IPS DF 6.9 (cell line): ENCODE results near the gene AMPD3.

Experiments used
- DNase-seq: peaks from one replicate; pipeline ENCODE4 v3.0.0-alpha.2; 2013; ENCODE audit warnings: low read depth, low spot score
- H3K27ac ChIP-seq: one replicate; pipeline ENCODE4 v1.5.1; 2013; ENCODE audit warnings: low read length, control low read depth
- H3K27me3 ChIP-seq: 2 replicates; pipeline ENCODE4 v1.6.1; 2013; ENCODE audit warnings: mild to moderate bottlenecking, low read length; ENCODE audit not compliant: control insufficient read depth, insufficient read depth
- H3K36me3 ChIP-seq: 2 replicates; pipeline ENCODE4 v1.6.1; 2013; ENCODE audit warnings: low read length; ENCODE audit not compliant: control insufficient read depth, insufficient read depth
- H3K4me1 ChIP-seq: 2 replicates; pipeline ENCODE4 v1.6.1; 2013; ENCODE audit warnings: low read length; ENCODE audit not compliant: control insufficient read depth, insufficient read depth
- H3K4me3 ChIP-seq: 2 replicates; pipeline ENCODE4 v1.5.1; 2013; ENCODE audit warnings: mild to moderate bottlenecking, low read length
- H3K9me3 ChIP-seq: 2 replicates; pipeline ENCODE4 v1.6.1; 2013; ENCODE audit warnings: low read length, inconsistent platforms; ENCODE audit not compliant: control insufficient read depth, insufficient read depth
- WGBS: extraction: QIAGEN DNeasy Blood & Tissue Kit; methylation state at CpG from one replicate; pipeline ENCODE4 v1.1.7; 2013; ENCODE audit warnings: mixed read lengths, missing lambda C conversion rate; ENCODE audit not compliant: insufficient read length, insufficient coverage; 5-methylcytosine and 5-hydroxymethylcytosine counted together

AMPD3 gene

DNA sequence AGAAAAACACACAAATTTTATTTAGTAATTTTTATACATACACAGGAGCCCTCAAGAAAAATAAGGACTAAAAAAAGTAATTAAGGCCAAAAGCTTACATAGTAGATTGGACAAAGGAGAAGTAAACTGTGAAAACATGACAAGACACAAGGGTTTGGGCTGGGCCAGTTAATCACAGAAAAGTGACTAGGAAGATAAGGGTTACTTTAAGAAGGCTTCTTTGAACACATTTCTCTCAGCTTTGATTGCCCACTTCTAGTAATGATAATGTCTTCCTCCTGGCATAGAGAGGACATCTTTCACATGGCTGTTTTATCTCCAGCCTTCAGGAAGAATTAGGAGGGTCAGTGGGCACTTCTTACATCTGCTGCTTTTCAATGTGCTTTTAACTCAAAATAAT is 82.5 kb downstream of the AMPD3 start:
- Histone ChIP-seq H3K27me3 (no peaks in the 10 kb centered on the region), H3K27ac (no peak overlapping the region), H3K4me1 (peaks cover 1% of the 10 kb centered on the region; the same call in 1 of the 2 replicates), H3K4me3 (no peak overlapping the region), H3K36me3 (no peaks in the 10 kb centered on the region), H3K9me3 (no peaks in the 10 kb centered on the region)
- no peak for DNase-seq

- Histone ChIP-seq H3K4me1 (peaks cover 1% of the 10 kb centered on the region; the same call in 1 of the 2 replicates), H3K4me3 (no peak overlapping the region)
- 100% methylated on average over 1 of the region's 1 CpG for WGBS
Measured at GRCh38 chr11:10538924-10539323, 83.9 kb downstream of the AMPD3 start.

DNA sequence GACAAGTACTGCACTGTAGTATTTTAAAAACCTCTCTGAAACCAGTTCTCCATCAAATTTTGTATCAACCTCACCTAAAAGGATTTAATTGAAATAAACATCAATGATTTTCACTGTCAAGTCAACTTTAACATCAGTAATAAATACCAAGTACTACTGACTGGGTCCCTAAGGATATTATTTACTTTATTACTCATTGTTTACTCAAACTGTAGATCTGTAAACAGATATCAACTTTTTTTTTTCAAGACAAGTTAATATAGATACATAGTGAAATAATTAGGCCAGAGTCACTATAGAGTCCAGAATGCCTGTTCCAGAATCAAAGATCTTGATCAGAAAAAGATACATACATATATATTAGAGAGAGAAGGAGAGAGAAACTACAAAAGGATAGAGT is 84.3 kb downstream of the AMPD3 start:
- H3K27me3 ChIP-seq: no peaks in the 10 kb centered on the region
- no peak overlapping the region for H3K27ac ChIP-seq
- no peak for DNase-seq
- no peaks in the 10 kb centered on the region for H3K36me3 ChIP-seq
- peaks cover 1% of the 10 kb centered on the region; the same call in 1 of the 2 replicates for H3K4me1 ChIP-seq
- H3K4me3 ChIP-seq: no peak overlapping the region
- no peaks in the 10 kb centered on the region for H3K9me3 ChIP-seq

More at GRCh38 chr11:10538924-10539323, 83.9 kb downstream of the AMPD3 start:
- no peak overlapping the region for H3K27ac ChIP-seq
- no peak for DNase-seq
- H3K36me3 ChIP-seq: no peaks in the 10 kb centered on the region
- no peaks in the 10 kb centered on the region for H3K27me3 ChIP-seq
- no peaks in the 10 kb centered on the region for H3K9me3 ChIP-seq

GRCh38 chr11:10540546-10540914 is 85.5 kb downstream of the AMPD3 start:
- no peak overlapping the region for H3K27ac ChIP-seq
- no CpG with 5 or more reads among the region's 25 CpGs for WGBS
- H3K4me1 ChIP-seq: peaks cover 1% of the 10 kb centered on the region; the same call in 1 of the 2 replicates
- no peaks in the 10 kb centered on the region for H3K36me3 ChIP-seq
- H3K4me3 ChIP-seq: peak overlapping the region; percentile 53; the same call in 1 of the 2 replicates
- no peaks in the 10 kb centered on the region for H3K9me3 ChIP-seq
- no peaks in the 10 kb centered on the region for H3K27me3 ChIP-seq
- no peak for DNase-seq

GRCh38 chr11:10540915-10541560 is 86.0 kb downstream of the AMPD3 start, which contains the start of gene RNF141:
RNF141 (minus strand) TSS chr11:10541187; CDS start chr11:10534158, 7,029 bp downstream.
- no peaks in the 10 kb centered on the region for H3K36me3 ChIP-seq
- H3K27me3 ChIP-seq: no peaks in the 10 kb centered on the region
- H3K27ac ChIP-seq: no peak within 1 kb of the TSS
- WGBS: no CpG with 5 or more reads among the region's 54 CpGs
- peak within 1 kb of the TSS; percentile 53; the same call in 1 of the 2 replicates for H3K4me3 ChIP-seq
- DNase-seq: peak; percentile 82
- peaks cover 1% of the 10 kb centered on the region; the same call in 1 of the 2 replicates for H3K4me1 ChIP-seq
- no peaks in the 10 kb centered on the region for H3K9me3 ChIP-seq

GRCh38 chr11:10541561-10541930 is 86.5 kb downstream of the AMPD3 start:
- no peak for DNase-seq
- Histone ChIP-seq H3K27me3 (no peaks in the 10 kb centered on the region), H3K36me3 (no peaks in the 10 kb centered on the region), H3K4me1 (peaks cover 1% of the 10 kb centered on the region; the same call in 1 of the 2 replicates), H3K4me3 (peak overlapping the region; percentile 19; the same call in 1 of the 2 replicates), H3K9me3 (no peaks in the 10 kb centered on the region), H3K27ac (no peak overlapping the region)
- WGBS: no CpG with 5 or more reads among the region's 5 CpGs

DNA sequence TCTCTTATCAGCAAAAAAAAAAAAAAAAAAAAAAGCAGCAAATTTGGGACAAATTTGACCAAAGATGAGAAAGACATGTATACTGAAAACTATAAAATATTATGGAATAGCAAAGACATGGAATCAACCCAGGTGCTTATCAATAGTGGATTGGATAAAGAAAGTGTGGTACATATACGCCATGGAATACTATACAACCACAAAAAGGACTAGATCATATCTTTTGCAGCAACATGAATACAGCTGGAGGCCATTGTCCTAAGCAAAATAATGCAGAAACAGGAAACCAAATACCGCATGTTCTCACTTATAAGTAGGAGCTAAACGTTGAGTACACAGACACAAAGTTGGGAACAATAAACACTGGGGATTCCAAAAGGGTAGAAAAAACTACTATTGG is 87.7 kb downstream of the AMPD3 start:
- no peaks in the 10 kb centered on the region for H3K9me3 ChIP-seq
- WGBS: no CpG with 5 or more reads among the region's 3 CpGs
- peaks cover 1% of the 10 kb centered on the region; the same call in 1 of the 2 replicates for H3K4me1 ChIP-seq
- H3K27ac ChIP-seq: no peak overlapping the region
- no peaks in the 10 kb centered on the region for H3K36me3 ChIP-seq
- H3K27me3 ChIP-seq: no peaks in the 10 kb centered on the region
- H3K4me3 ChIP-seq: no peak overlapping the region
- no peak for DNase-seq

DNA sequence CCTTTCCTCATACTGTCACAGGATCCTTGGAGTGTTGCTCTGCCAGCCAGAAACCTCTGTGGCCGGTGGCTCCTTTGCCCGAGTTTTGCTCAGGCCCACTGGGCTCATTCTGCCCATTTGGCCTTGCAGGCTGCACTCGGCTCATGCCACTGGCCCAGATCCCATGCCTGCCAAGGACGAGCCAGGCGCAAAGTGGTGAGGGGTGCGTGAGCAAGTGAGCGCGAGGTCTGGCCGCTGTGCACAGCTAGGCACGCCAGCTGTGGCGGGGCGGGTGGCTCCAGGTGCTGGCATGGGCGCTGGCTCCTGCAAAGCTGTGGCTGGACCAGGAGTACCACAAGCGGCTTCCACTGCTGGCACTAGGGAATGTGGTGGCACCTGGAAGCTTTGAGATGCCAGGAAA is 88.7 kb downstream of the AMPD3 start:
- Histone ChIP-seq H3K36me3 (no peaks in the 10 kb centered on the region), H3K9me3 (no peaks in the 10 kb centered on the region), H3K4me1 (peaks cover 1% of the 10 kb centered on the region; the same call in 1 of the 2 replicates), H3K27ac (no peak overlapping the region), H3K4me3 (no peak overlapping the region), H3K27me3 (no peaks in the 10 kb centered on the region)
- DNase-seq: no peak
- no CpG with 5 or more reads among the region's 14 CpGs for WGBS

GRCh38 chr11:10544491-10545465 is 89.7 kb downstream of the AMPD3 start:
- Histone ChIP-seq H3K36me3 (no peaks in the 10 kb centered on the region), H3K27me3 (no peaks in the 10 kb centered on the region), H3K9me3 (no peaks in the 10 kb centered on the region), H3K27ac (no peak overlapping the region), H3K4me3 (no peak overlapping the region), H3K4me1 (peaks cover 1% of the 10 kb centered on the region; the same call in 1 of the 2 replicates)
- no CpG with 5 or more reads among the region's 7 CpGs for WGBS
- no peak for DNase-seq

DNA sequence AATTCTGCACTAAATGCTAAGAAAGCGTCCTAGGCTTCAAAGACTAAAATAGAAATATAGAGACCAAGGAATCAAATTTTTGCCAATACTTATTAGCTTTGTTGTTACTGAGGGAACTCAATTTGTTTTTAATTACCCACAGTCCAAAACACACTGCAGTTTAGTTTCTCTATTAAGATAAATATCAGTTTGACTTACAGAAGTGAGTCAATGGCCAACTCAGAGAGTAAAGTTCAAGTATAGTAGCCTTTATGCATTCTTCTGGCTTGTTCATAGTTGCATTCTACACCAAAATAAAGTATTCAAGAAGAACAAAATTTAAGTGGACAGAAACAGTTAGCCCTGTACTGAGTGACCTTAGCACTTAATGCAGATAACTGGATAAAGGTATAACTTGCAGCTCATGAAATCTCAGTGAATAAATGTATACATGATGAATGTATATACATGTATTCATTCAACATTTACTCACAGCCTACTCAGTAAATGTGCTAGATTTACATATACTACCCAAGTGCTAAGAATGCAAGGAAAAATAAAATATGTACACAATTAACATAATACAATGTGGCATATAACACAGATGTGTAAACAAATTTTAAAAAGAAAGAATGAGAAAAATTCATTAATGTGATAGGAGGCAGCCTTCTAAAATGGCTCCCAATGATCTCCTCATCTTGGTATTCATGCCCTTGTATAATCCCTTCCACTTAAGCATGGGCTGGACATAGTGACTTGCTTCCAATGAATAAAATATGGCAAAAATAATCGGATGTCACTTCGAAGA is 95.6 kb downstream of the AMPD3 start:
- no peak for DNase-seq
- no peaks in the 10 kb centered on the region for H3K27me3 ChIP-seq
- H3K27ac ChIP-seq: no peak overlapping the region
- no peaks in the 10 kb centered on the region for H3K4me1 ChIP-seq
- H3K36me3 ChIP-seq: no peaks in the 10 kb centered on the region
- H3K4me3 ChIP-seq: no peak overlapping the region
- no CpG with 5 or more reads among the region's 3 CpGs for whole genome bisulfite sequencing
- no peaks in the 10 kb centered on the region for H3K9me3 ChIP-seq
